Measurements from ENCODE around the gene ADPRHL1. TPM values are rescaled to one million over a fixed set of nuclear protein-coding genes. Genes with fewer than 3 reads are reported as not detected.
A peak's percentile ranks its signal among the peaks of the same experiment; 100 is the strongest.

Gene ADPRHL1
- total RNA-seq, 1 donor from 2014 or later, result 3.1 TPM

DNA sequence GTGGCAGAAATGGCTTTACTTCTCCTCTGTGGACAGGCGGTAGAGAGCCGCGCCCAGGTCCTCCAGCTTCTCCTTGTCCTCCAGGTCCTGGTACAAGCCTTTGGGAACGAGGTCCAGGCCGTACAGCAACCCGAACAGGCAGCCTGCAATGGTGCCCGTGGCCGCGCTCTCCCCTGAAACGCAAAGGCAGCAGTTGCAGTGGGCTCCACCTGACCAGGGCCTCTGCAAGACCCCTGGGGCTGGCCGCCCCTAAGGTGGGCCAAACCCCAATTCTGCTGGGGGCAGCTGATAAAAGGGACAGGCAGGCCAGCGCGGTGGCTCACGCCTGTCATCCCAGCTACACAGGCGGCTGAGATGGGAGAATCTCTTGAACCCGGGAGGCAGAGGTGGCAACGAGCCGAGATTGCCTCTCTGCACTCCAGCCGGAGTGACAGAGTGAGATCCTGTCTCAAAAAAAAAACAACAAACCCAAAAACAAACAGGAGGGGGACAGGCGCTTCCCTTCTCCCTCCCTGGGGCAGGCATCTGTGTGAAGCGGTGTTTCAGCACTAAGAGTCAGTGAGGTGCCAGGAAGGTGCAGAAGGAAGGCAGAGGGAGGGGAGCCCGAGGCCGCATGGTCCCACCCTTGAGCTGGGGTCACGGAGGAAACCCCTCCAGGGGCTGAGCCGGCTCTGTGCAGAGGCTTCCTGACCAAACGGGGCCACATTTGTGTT is 30.3 kb downstream of the ADPRHL1 start:
- no peak overlapping the region for H3K9ac ChIP-seq (ENCODE audit: low read length)
- H3K27me3 Mint-ChIP-seq (ENCODE audit: low read depth, unreplicated experiment), result peaks cover 7% of the 10 kb centered on the region
- peaks cover 6% of the 10 kb centered on the region for H3K27me3 ChIP-seq (ENCODE audit: insufficient read depth, low read length)
- TF ChIP-seq, protein P1, sequence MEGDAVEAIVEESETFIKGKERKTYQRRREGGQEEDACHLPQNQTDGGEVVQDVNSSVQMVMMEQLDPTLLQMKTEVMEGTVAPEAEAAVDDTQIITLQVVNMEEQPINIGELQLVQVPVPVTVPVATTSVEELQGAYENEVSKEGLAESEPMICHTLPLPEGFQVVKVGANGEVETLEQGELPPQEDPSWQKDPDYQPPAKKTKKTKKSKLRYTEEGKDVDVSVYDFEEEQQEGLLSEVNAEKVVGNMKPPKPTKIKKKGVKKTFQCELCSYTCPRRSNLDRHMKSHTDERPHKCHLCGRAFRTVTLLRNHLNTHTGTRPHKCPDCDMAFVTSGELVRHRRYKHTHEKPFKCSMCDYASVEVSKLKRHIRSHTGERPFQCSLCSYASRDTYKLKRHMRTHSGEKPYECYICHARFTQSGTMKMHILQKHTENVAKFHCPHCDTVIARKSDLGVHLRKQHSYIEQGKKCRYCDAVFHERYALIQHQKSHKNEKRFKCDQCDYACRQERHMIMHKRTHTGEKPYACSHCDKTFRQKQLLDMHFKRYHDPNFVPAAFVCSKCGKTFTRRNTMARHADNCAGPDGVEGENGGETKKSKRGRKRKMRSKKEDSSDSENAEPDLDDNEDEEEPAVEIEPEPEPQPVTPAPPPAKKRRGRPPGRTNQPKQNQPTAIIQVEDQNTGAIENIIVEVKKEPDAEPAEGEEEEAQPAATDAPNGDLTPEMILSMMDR (IDR thresholded peaks at IDR 0.05; ENCODE audit: insufficient read depth, low read depth, low read length), result no peak
- no peak for TF ChIP-seq EZH2 (IDR thresholded peaks at IDR 0.05; ENCODE audit: insufficient read depth, low read length)
- DNase-seq (ENCODE audit: low read depth) (no peak), FAIRE-seq (no peak)
- H2AFZ ChIP-seq (ENCODE audit: low read depth, low read length), result no peak overlapping the region
- H3K9me3 Mint-ChIP-seq (ENCODE audit: unreplicated experiment), result no peaks in the 10 kb centered on the region
- no peak overlapping the region for H3K27ac ChIP-seq (ENCODE audit: low read depth, low read length)
- no peak overlapping the region for H3K4me3 ChIP-seq (ENCODE audit: insufficient read depth, low read depth, low read length)
- H3K4me2 ChIP-seq (ENCODE audit: low read length), result no peak overlapping the region
- H3K27ac Mint-ChIP-seq (ENCODE audit: unreplicated experiment), result no peak overlapping the region
- H3K36me3 ChIP-seq (ENCODE audit: insufficient read depth, low read length), result no peaks in the 10 kb centered on the region
- H3K79me2 ChIP-seq (ENCODE audit: insufficient read depth, low read length), result no peaks in the 10 kb centered on the region
- peaks cover 9% of the 10 kb centered on the region for H3K36me3 Mint-ChIP-seq (ENCODE audit: low read depth, unreplicated experiment)
- no peak overlapping the region for H3K4me3 Mint-ChIP-seq (ENCODE audit: unreplicated experiment)
- peaks cover 3% of the 10 kb centered on the region for H3K4me1 Mint-ChIP-seq (ENCODE audit: low read depth, unreplicated experiment)
- H4K20me1 ChIP-seq (ENCODE audit: insufficient read depth, low read length), result no peaks in the 10 kb centered on the region
- no peaks in the 10 kb centered on the region for H3K4me1 ChIP-seq (ENCODE audit: insufficient read depth, low read length)
- no peaks in the 10 kb centered on the region for H3K9me3 ChIP-seq (ENCODE audit: insufficient read depth, low read depth, low read length)

DNA sequence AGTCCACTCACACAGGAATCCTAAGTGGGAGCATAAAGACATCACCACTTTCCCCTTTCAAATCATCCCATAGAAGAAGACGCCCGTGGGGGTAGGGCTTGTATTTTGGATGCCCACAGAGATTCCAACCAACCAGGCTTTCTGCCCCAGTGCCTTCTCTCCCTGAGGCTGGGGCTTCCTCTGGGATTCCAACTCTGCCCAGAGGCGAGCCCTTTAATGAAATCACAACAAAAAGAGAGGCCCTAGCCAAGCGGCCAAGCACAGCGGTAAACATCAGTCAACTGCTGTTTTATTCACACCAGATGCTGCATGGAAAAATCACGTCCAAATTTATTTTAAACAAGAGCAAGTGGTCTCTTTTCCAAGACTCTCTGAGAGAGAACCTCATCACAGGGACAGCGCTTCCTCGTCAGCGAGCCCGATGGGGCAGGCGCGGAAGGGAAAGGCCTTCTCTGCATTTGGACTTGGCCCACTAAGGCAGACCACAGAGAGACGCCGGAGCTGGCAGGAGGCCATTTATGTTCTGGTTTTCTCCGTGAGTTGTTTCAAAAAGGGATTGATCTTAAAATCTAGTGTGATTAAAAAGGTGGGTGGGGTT is 31.5 kb downstream of the ADPRHL1 start:
- DNase-seq (ENCODE audit: low read depth) (peak; percentile 19), FAIRE-seq (no peak)
- Mint-ChIP-seq H3K36me3 (ENCODE audit: low read depth, unreplicated experiment) (peaks cover 6% of the 10 kb centered on the region), H3K4me3 (ENCODE audit: unreplicated experiment) (no peak overlapping the region), H3K27ac (ENCODE audit: unreplicated experiment) (peak overlapping the region; percentile 18), H3K9me3 (ENCODE audit: unreplicated experiment) (no peaks in the 10 kb centered on the region), H3K4me1 (ENCODE audit: low read depth, unreplicated experiment) (peaks cover under 1% of the 10 kb centered on the region), H3K27me3 (ENCODE audit: low read depth, unreplicated experiment) (peaks cover 13% of the 10 kb centered on the region)
- no peak overlapping the region for H3K9ac ChIP-seq (ENCODE audit: low read length)
- H3K79me2 ChIP-seq (ENCODE audit: insufficient read depth, low read length), result no peaks in the 10 kb centered on the region
- H3K4me2 ChIP-seq (ENCODE audit: low read length), result no peak overlapping the region
- TF ChIP-seq EZH2 (IDR thresholded peaks at IDR 0.05; ENCODE audit: insufficient read depth, low read length), result no peak
- TF ChIP-seq, protein P1 (IDR thresholded peaks at IDR 0.05; ENCODE audit: insufficient read depth, low read depth, low read length), result no peak
- no peaks in the 10 kb centered on the region for H3K9me3 ChIP-seq (ENCODE audit: insufficient read depth, low read depth, low read length)
- no peak overlapping the region for H3K4me3 ChIP-seq (ENCODE audit: insufficient read depth, low read depth, low read length)
- H3K27ac ChIP-seq (ENCODE audit: low read depth, low read length), result no peak overlapping the region
- no peaks in the 10 kb centered on the region for H3K4me1 ChIP-seq (ENCODE audit: insufficient read depth, low read length)
- peaks cover 6% of the 10 kb centered on the region for H3K27me3 ChIP-seq (ENCODE audit: insufficient read depth, low read length)
- H2AFZ ChIP-seq (ENCODE audit: low read depth, low read length), result peak overlapping the region; percentile 2
- no peaks in the 10 kb centered on the region for H3K36me3 ChIP-seq (ENCODE audit: insufficient read depth, low read length)
- H4K20me1 ChIP-seq (ENCODE audit: insufficient read depth, low read length), result no peaks in the 10 kb centered on the region
